Esophagus squamous epithelium (tissue), 4 donors: ENCODE results near the gene CHST7.

Source experiments
- POLR2A ChIP-seq, 4 donors: fragments of 450-650 bp; IDR thresholded peaks; one replicate each; pipeline ENCODE4 v1.6.1; 2017; ENCODE audit warnings: antibody characterized with exemption in 4 of 4, mild to moderate bottlenecking in 4 of 4, moderate library complexity in 3 of 4
- TF ChIP-seq, protein P1 (sequence below), 6 experiments: fragments of 450-650 bp in 4 of 6; fragments of 200-600 bp in 2 of 6; sonication (generic) in 2 of 6; IDR thresholded peaks; one replicate each; pipeline ENCODE4 v1.5.1; 2016 to 2019; ENCODE audit warnings: antibody characterized with exemption in 6 of 6, mild to moderate bottlenecking in 4 of 6, moderate library complexity in 4 of 6

DNA sequence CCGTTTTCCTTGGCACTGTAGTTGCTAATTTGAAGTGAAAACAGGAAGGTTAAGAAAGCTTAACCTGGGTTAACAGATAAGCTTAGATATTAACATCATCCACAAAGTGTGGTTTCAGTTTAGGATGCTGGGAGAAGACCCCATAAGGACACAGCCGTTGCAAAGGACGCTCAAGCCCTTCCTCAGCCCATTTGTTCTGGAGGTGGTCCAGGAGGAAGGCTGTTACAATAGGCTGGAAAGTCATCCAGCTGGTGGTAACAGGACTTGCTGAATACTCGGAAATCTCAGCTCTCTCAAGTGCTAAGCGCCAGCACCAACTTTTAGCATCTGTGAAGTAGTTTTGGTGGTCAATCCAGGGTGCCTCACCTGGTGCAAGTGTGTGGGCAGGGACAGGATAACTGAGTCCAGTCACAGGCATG is 14.2 kb downstream of the CHST7 start:
- TF ChIP-seq, protein P1, sequence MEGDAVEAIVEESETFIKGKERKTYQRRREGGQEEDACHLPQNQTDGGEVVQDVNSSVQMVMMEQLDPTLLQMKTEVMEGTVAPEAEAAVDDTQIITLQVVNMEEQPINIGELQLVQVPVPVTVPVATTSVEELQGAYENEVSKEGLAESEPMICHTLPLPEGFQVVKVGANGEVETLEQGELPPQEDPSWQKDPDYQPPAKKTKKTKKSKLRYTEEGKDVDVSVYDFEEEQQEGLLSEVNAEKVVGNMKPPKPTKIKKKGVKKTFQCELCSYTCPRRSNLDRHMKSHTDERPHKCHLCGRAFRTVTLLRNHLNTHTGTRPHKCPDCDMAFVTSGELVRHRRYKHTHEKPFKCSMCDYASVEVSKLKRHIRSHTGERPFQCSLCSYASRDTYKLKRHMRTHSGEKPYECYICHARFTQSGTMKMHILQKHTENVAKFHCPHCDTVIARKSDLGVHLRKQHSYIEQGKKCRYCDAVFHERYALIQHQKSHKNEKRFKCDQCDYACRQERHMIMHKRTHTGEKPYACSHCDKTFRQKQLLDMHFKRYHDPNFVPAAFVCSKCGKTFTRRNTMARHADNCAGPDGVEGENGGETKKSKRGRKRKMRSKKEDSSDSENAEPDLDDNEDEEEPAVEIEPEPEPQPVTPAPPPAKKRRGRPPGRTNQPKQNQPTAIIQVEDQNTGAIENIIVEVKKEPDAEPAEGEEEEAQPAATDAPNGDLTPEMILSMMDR (IDR thresholded peaks at IDR 0.05): no peak
- TF ChIP-seq POLR2A (IDR thresholded peaks at IDR 0.05): no peak
